GM12892 (cell line): Measurements from ENCODE around the gene SRGAP2C.
"Not testable (repeated sequence)": the region's sequence is repeated elsewhere in the genome, so short reads cannot be mapped to it uniquely, and the experiment has no call there.

Source experiments
- DNase-seq: peaks from one replicate; pipeline ENCODE4 v3.0.0; 2011; ENCODE audit not compliant: insufficient read length
- FAIRE-seq: peaks from 2 replicates; lab custom pipeline; 2011; peaks lifted over from hg19 to GRCh38; lab: Jason Lieb, UNC
- POLR2A ChIP-seq: IDR thresholded peaks from 2 replicates; pipeline ENCODE4 v1.6.1; 2011; ENCODE audit warnings: low read depth, low read length, control low read depth
- POLR2AphosphoS5 ChIP-seq: IDR thresholded peaks from 2 replicates; pipeline ENCODE4 v1.6.1; 2011; ENCODE audit warnings: low read depth, low read length, control low read depth
- TAF1 ChIP-seq: IDR thresholded peaks from 2 replicates; pipeline ENCODE4 v1.6.1; 2011; ENCODE audit warnings: low read depth, mild to moderate bottlenecking, control low read depth, low read length, borderline replicate concordance

SRGAP2C gene

GRCh38 chr1:121396335-121397081, 211.7 kb downstream of the SRGAP2C start:
- not testable (repeated sequence) for DNase-seq, FAIRE-seq

GRCh38 chr1:121397101-121397500, 212.3 kb downstream of the SRGAP2C start:
- DNase-seq, FAIRE-seq: not testable (repeated sequence)

GRCh38 chr1:121399193-121399592, 214.4 kb downstream of the SRGAP2C start:
- FAIRE-seq, DNase-seq: not testable (repeated sequence)

GRCh38 chr1:121400108-121400507, 215.3 kb downstream of the SRGAP2C start:
- not testable (repeated sequence) for FAIRE-seq

GRCh38 chr1:121400541-121401310, 216.0 kb downstream of the SRGAP2C start:
- DNase-seq, FAIRE-seq: not testable (repeated sequence)

More at GRCh38 chr1:121400108-121400507, 215.3 kb downstream of the SRGAP2C start:
- DNase-seq, result not testable (repeated sequence)

GRCh38 chr1:121401375-121401955, 216.7 kb downstream of the SRGAP2C start:
- DNase-seq, result not testable (repeated sequence)

GRCh38 chr1:121403254-121403653, 218.5 kb downstream of the SRGAP2C start:
- FAIRE-seq, result not testable (repeated sequence)

More at GRCh38 chr1:121401375-121401955, 216.7 kb downstream of the SRGAP2C start:
- FAIRE-seq, result not testable (repeated sequence)

GRCh38 chr1:121408354-121408753, 223.6 kb downstream of the SRGAP2C start:
- TF ChIP-seq POLR2AphosphoS5 (no peak), TAF1 (no peak), POLR2A (no peak)
- no peak for DNase-seq
- no peak for FAIRE-seq

More at GRCh38 chr1:121403254-121403653, 218.5 kb downstream of the SRGAP2C start:
- not testable (repeated sequence) for DNase-seq

- FAIRE-seq (no peak), DNase-seq (no peak)
- TF ChIP-seq POLR2A (no peak), TAF1 (no peak), POLR2AphosphoS5 (no peak)
These were observed 229.0 kb downstream of the SRGAP2C start for GRCh38 chr1:121413821-121414220.

GRCh38 chr1:121414905-121415304, 230.1 kb downstream of the SRGAP2C start:
- no peak for TF ChIP-seq POLR2AphosphoS5
- TF ChIP-seq TAF1, result no peak
- no peak for TF ChIP-seq POLR2A
- no peak for DNase-seq
- no peak for FAIRE-seq

GRCh38 chr1:121417325-121417923, 232.6 kb downstream of the SRGAP2C start:
- no peak for FAIRE-seq
- no peak for TF ChIP-seq POLR2A
- TF ChIP-seq TAF1, result no peak
- TF ChIP-seq POLR2AphosphoS5, result no peak
- DNase-seq, result no peak

GRCh38 chr1:121418369-121419049, 233.7 kb downstream of the SRGAP2C start:
- TF ChIP-seq POLR2A, result no peak
- no peak for TF ChIP-seq POLR2AphosphoS5
- no peak for TF ChIP-seq TAF1
- FAIRE-seq (no peak), DNase-seq (no peak)

GRCh38 chr1:121419050-121419615, 234.4 kb downstream of the SRGAP2C start:
- FAIRE-seq, DNase-seq: not testable (repeated sequence)

- DNase-seq, result not testable (repeated sequence)
- peak; percentile 74 for FAIRE-seq
These were observed 236.7 kb downstream of the SRGAP2C start for GRCh38 chr1:121421490-121421889.

- FAIRE-seq, result not testable (repeated sequence)
These were observed 239.2 kb downstream of the SRGAP2C start for GRCh38 chr1:121423956-121424355.

GRCh38 chr1:121433517-121433916, 248.7 kb downstream of the SRGAP2C start:
- not testable (repeated sequence) for FAIRE-seq, DNase-seq

More at GRCh38 chr1:121423956-121424355, 239.2 kb downstream of the SRGAP2C start:
- DNase-seq, result not testable (repeated sequence)

- DNase-seq, FAIRE-seq: not testable (repeated sequence)
These were observed 254.1 kb downstream of the SRGAP2C start for GRCh38 chr1:121438862-121439261.
